T1000 (cell line): ENCODE data around the gene PRAMEF17.
"Not testable (repeated sequence)": the region's sequence is repeated elsewhere in the genome, so short reads cannot be mapped to it uniquely, and the experiment has no call there.

ENCODE experiments used
- DNase-seq: peaks from one replicate; lab custom pipeline; 2025; ENCODE audit warnings: mixed read lengths; lab: John Stamatoyannopoulos, UW

PRAMEF17 gene, protein sequence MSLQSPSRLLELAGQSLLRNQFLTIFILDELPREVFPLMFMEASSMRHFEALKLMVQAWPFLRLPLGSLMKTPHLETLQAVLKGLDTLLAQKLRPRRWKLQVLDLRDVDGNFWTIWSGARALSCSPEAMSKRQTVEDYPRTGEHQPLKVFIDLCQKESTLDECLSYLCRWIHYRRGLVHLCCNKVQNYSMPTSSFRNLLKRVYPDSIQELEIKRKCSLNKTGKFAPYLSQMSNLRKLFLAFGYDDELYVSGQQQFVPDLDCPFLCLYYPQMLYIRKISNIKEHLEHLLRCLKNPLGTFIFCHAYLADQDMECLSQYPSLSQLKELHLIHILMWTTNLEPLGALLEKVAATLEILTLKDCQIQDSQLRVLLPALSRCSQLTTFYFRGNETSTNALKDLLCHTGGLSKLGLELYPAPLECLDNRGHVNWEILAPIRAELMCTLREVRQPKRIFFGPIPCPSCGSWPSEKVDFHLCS

DNA sequence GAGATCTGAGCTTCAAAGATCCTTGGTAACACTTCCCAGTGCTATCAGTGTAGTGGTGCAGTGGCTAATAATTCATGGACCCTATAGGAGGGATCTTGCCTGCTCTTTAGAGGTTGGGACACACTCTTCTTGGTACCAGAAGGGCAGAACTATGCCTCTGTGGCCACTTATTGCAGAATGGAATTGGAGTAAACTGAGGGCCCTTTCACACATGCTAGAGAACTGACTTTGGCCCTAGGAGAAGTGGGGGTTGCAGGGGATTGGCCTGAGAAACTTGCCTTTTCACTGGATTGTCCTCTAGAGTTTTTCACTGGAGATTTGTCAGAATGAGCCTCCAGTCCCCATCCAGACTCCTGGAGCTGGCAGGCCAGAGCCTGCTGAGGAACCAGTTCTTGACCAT lies at the start of gene PRAMEF17:
PRAMEF17 (plus strand) TSS at position 301 of the 400 bp plus-strand sequence; CDS start at position 327, 26 bp downstream.
- DNase-seq = not testable (repeated sequence)

DNA sequence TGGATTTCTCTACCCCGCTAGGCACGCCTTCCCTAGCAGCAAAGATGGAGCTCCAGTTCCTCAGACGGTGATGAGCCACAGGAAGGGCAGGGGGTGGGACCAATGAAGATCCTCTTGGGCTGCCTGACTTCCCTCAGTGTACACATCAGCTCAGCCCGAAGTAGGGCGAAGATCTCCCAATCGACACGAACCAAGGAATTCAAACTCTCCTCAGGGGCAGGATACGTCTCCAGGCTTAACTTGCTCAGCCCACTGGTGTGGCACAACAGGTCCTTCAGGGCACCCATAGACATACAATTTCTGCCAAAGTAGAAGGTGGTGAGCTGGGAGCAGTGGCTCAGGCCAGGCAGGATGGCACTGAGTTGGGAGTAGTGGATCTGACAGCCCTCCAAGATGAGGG lies 46.9 kb upstream of the PRAMEF17 start:
- DNase-seq = not testable (repeated sequence)

DNA sequence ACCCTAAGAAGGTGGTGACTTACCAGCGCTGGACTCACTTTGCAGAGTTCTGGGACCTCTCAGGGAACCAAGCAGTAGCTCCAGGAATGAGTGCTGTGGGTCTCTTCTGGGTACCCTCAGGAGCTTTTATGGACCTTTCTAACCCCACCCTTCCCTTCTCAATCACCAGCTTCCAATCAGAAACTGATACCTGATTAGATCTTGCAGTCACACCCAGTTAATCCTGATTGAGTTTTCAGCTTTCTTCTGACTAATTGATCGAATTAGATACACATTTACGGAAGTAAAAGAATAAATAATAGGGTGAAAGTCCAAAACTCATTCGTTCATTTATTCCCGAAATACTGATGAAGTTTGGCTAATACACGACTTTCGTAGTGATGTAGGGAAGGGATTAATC lies 42.4 kb upstream of the PRAMEF17 start, which contains the start of gene PRAMEF14:
PRAMEF14 (minus strand) TSS at position 101 of the 400 bp plus-strand sequence. CDS start 1,820 bp downstream, outside the sequence.
- not testable (repeated sequence) for DNase-seq

DNA sequence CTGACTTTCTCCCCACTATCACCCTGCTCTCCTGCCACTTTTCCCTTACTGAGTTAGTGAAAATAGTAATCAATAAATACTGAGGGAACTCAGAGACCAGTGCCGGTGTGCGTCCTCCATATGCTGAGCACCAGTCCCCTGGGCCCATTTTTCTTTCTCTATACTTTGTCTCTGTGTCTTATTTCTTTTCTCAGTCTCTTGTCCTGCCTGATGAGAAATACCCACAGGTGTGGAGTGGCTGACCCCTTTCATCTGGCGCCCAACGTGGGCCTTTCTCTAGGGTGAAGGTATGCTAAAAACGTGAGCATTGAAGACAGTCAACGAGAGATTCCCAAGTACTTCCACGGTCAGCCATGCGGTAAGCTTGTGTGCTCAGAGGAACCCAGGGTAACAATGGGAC lies 36.0 kb upstream of the PRAMEF17 start:
- not testable (repeated sequence) for DNase-seq

DNA sequence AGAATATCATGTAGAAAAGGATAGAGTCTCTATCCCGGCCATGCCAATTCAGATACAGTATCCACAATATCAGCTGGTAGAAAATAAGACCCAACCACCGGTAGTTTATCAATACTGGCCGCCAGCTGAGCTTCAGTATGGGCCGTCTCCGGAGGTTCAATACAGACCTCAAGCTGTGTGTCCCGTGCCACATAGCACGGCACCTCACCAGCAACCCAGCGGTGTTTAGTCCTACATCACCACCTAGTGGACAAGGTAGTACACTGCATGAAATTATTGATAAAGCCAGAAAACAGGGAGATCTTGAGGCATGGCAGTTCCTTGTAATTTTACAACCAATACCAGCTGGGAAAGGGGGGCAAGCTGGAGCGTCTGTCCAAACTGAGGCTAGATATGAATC lies 35.0 kb upstream of the PRAMEF17 start:
- DNase-seq = not testable (repeated sequence)

DNA sequence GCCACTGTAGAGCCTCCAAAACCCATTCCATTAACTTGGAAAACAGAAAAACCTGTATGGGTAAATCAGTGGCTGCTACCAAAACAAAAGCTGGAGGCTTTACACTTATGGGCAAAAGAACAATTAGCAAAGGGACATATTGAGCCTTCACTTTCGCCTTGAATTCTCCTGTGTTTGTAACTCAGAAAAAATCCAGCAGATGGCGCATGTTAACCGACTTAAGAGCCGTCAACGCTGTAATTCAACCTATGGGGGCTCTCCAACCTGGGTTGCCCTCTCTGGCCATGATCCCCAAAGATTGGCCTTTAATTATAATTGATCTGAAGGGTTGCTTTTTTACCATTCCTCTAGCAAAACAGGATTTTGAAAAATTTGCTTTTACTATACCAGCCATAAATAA lies 32.7 kb upstream of the PRAMEF17 start:
- DNase-seq = not testable (repeated sequence)

DNA sequence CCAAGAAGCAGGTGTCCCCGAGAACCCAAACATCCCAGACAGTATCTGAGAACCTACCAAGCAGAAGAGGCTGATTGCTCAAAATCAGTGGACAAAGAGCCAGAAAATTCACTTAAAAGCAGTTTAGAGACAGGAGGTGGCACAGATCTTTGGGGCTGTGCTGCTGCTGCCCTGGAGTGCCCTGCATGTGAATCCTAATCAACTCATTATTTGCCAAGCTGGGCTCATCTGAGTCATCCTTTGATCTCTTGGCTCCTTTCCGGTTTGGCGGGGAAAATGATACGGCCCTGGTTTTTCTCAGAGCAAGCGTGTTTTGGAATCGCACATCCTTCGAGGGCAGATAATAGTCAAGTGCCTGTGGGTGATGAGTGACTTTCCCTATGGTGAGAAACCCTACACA lies 27.1 kb upstream of the PRAMEF17 start:
- DNase-seq = not testable (repeated sequence)

DNA sequence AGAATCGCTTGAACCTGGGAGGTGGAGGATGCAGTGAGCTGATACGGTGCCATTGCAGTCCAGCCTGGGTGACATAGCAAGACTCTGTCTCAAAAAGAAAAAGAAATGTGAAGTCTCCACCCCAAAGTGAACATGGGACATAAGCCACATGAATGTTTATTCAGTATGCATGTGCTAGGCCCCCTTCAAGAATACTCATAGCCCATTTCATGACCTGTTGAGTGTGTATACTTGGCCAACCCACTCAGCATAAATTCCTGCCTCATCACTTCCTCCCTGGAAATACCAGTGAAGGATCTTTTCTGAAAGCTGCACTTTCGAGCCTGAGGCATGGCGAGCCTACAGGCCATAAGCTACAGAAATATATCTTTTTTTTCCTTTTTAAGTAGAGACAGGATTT lies 24.5 kb upstream of the PRAMEF17 start:
- DNase-seq = not testable (repeated sequence)

DNA sequence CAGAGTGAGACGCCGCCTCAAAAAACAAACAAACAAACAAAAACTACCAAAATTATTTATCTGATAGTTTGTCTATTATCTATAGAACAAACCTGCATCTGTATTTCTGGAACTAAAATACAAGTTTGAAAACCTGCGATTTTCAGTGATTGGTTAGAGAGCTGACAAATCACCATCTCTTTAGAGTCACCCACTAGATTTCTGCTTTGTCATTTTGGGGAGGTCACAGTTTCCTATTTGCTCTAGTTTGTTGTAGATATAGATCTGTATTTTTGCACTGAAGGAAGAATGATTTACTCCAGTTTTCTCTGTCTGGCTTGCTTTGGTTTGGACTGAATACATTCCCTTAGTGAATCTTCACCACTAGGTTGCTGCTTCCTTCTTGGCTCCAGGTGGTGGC lies 22.9 kb upstream of the PRAMEF17 start:
- not testable (repeated sequence) for DNase-seq

DNA sequence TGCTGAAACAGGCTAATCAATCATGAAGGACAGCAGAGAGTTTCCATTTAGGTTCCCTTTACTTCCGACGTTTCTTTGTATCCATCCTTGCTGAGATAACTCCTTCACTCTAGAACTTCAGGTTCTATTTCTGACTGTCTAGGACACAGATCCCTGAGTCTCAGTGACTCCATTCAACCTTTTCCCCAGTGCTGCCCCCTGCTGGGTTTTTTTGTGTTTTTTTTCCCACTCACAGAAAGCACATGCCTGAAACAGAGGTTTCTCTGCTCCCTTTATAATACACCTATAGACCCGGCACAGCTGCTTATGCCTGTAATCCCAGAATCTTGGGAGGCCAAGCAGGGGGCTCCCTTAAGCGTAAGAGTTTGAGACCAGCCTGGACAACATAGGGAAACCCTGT lies 20.9 kb upstream of the PRAMEF17 start:
- not testable (repeated sequence) for DNase-seq

DNA sequence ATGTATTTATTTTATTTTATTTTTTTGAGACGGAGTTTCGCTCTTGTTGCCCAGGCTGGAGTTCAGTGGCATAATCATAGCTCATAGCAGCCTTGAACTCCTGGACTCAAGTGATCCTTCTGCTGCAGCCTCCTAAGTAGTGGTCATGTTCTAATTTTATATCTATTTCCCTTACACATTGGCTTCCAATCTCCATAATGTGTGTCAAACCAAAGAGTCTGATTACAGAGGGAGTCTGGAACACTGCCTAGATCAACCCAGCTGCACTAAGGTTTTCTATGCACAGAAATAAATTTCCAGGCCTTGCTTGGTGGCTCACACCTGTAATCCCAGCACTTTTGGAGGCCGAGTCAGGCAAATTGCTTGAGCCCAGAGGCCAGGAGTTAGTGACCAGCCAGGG lies 10.4 kb upstream of the PRAMEF17 start:
- not testable (repeated sequence) for DNase-seq

DNA sequence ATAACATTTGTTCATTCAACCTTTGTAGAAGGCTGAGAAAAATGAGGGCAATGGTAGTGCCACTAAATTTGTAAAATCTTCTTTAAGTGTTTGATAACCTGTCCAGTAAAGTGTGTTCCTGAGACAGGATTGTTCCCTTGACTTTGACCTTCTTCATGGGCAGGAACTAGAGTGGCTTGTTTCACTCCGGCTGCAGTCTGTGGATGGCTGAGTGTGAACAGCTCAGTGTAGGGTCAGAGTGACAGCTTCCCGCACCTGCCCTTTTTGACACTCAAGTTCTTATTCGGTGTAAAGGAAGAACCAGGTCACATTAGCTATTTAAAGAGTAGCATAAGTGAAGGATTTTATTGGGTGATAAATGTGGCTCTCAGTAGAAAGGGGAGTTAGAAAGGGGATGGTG lies 9.1 kb upstream of the PRAMEF17 start:
- DNase-seq = not testable (repeated sequence)

DNA sequence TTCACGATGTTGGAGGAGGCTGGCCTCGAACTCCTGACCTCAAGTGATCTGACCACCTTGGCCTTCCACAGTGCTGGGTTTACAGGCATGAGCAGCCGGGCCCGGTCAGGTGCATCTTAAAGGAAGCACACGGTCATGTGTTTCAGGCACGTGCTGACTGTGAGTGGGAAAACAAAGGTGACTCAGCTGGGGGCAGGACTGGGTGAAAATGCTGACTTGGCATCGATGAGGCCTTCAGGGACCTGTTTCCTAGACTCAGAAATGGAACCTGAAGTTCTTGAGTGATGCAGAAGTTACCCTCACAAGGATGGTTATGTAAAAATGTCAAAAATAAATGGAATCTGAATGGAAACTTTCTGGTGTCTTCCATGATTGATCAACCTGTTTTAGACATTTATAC lies 3.6 kb downstream of the PRAMEF17 start:
- DNase-seq = not testable (repeated sequence)

DNA sequence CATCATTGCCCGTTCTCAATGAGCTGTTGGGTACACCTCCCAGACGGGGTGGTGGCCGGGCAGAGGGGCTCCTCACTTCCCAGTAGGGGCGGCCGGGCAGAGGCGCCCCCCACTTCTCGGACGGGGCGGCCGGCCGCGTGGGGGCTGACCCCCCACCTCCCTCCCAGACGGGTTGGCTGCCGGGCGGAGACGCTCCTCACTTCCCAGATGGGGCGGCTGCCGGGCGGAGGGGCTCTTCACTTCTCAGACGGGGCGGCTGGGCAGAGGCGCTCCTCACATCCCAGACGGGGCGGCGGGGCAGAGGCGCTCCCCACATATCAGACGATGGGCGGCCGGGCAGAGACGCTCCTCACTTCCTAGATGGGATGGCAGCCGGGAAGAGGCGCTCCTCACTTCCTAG lies 5.3 kb downstream of the PRAMEF17 start:
- not testable (repeated sequence) for DNase-seq

DNA sequence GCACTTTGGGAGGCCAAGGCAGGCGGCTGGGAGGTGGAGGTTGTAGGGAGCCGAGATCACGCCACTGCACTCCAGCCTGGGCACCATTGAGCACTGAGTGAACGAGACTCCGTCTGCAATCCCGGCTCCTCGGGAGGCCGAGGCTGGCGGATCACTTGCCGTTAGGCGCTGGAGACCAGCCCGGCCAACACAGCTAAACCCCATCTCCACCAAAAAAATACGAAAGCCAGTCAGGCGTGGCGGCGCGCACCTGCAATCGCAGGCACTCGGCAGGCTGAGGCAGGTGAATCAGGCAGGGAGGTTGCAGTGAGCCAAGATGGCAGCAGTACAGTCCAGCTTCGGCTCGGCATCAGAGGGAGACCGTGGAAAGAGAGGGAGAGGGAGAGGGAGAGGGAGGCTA lies 5.9 kb downstream of the PRAMEF17 start:
- DNase-seq = not testable (repeated sequence)

DNA sequence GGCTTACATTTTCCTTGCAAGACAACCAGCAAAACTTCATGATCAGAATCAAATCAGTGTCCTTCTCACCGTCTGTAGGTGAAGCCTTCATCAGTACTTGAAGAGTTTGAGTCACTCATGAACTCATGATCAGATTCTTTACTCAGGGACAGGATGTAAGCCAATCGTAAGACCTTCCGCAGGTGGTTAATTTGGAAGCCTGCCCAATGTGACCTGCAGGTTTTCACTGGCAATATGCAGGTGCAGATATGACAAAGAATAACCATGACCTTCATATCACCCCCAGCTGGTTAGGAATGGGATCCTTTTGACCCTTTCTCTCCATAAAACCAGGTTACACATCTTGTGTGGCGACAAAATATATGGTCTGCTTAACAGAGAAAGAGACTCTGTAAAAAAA lies 18.4 kb downstream of the PRAMEF17 start:
- DNase-seq = no peak

DNA sequence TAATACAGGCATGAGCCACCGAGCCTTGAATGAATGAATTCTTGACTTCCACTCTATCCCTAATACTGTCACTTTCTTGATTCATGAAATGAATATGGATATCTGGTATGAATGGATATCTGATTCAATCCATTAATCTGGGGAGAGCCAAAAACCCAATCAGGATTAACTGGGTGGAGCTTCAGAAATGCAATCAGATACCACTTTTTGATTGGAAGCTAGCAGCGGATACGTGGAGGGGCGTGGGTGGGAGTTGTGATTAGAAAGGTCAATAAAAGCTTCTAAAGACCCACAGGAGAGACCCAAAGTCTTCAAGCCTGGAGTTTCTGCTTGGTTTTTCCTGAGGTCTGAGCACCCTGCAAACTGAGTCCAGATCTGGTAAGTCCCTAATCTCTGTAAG lies 20.7 kb downstream of the PRAMEF17 start, which contains the start of gene PRAMEF20:
PRAMEF20 (plus strand) TSS at position 301 of the 400 bp plus-strand sequence. CDS start 5,905 bp downstream, outside the sequence.
- not testable (repeated sequence) for DNase-seq

DNA sequence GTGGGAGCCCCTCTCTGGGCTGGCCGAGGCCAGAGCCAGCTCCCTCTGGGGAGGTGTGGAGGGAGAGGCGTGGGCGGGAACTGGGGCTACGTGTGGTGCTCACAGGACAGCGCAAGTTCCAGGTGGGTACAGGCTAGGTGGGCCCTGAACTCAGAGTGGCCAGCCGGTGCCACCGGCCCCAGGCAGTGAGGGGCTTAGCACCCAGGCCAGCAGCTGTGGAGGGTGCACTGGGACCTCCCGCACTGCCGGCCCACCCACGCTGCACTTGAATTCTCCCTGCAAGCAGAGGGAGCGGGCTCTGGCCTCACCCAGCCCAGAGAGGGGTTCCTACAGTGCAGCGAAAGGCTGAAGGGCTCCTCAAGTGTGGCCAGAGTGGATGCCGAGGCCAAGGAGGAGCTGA lies 41.1 kb downstream of the PRAMEF17 start:
- DNase-seq = no peak

DNA sequence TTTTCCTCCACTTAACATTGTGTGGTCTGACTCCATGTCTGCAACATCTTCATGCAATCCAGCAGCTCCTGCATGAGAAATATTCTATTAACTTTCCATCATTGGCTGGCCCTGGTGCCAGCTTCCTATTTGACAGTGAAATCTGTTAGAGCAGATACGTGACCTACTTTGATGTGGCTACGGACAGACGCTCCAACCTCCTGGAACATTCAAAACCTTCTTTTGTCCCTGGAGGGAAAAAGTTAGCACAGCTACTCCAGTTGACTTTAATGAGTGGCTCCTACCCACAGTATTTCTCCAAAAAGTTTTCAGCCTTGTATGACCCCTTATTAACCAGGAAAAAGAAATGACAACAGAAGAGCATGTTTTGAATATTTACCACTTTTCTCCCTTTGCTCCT lies 42.8 kb downstream of the PRAMEF17 start:
- no peak for DNase-seq

DNA sequence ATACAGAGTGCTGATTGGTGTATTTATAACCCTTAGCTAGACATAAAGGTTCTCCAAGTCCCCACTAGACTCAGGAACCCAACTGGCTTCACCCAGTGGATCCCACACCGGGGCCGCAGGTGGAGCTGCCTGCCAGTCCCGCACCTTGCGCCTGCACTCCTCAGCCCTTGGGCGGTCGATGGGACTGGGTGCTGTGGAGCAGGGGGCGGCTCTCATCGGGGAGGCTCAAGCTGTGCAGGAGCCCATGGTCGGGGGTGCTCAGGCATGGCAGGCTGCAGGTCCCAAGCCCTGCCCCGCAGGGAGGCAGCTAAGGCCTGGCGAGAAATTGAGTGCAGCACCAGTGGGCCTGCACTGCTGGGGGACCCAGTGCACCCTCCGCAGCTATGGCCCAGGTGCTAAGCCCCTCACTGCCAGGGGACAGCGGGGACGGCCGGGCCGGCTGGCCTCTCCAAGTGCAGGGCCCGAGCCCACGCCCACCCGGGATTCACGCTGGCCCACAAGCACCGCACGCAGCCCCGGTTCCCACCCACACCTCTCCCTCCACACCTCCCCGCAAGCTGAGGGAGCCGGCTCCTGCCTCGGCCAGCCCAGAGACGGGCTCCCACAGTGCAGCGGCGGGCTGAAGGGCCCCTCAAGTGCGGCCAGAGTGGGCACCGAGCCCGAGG lies 44.4 kb downstream of the PRAMEF17 start:
- not testable (repeated sequence) for DNase-seq

DNA sequence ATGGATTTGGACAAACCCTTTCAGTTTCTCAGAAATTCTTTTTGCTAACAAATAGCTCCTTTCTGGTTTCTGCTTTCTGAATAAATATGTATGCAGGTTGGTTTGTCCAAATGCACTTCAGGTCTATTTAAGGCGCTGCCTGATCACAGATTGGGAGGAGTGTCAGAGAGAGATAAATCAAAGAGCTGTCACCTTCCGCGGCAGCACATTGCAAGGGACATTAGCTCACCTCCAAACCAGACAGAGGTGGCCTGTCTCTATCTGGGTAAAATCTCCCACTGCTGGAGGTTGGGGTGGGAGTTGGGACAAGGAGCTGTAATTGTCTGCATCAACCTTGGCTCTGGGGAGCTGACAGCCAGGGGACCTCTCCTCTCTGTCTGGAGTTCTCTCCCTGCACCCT lies 46.0 kb downstream of the PRAMEF17 start:
- no peak for DNase-seq

DNA sequence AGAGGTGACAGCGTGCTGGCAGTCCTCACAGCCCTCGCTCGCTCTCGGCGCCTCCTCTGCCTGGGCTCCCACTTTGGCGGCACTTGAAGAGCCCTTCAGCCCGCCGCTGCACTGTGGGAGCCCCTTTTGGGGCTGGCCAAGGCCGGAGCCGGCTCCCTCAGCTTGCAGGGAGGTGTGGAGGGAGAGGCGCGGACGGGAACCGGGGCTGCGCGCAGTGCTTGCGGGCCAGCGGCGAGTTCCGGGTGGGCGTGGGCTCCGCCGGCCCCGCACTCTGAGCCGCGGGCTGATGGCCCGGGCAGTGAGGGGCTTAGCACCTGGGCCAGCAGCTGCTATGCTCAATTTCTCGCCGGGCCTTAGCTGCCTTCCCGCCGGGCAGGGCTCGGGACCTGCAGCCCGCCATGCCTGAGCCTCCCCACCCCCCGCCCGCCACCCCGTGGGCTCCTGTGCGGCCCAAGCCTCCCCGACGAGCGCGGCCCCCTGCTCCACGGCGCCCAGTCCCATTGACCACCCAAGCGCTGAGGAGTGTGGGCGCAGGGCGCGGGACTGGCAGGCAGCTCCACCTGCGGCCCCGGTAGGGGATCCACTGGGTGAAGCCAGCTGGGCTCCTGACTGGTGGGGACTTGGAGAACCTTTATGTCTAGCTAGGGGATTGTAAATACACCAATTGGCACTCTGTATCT lies 49.8 kb downstream of the PRAMEF17 start:
- DNase-seq = not testable (repeated sequence)
